H1 (cell line): ENCODE data around the gene KCTD7. TPM values are rescaled to one million over a fixed set of nuclear protein-coding genes. Genes with fewer than 3 reads are reported as not detected.

Experiments
- CTCF ChIA-PET: fragments of 300-600 bp; sonication (Branson Sonifier 250); formaldehyde crosslinking; loops from one replicate; lab custom pipeline; 2021; ENCODE audit not compliant: partially characterized antibody; lab: Charles Lee
- POLR2A ChIA-PET: fragments of 300-600 bp; sonication (Branson Sonifier 250); formaldehyde crosslinking; loops from one replicate; lab custom pipeline; 2021; ENCODE audit warnings: inconsistent platforms; ENCODE audit not compliant: partially characterized antibody; lab: Charles Lee
- DNase-seq, 2 experiments: peaks; one replicate each; pipeline versions ENCODE4 v3.0.0 to v3.0.0-alpha.2; 2010 to 2022; ENCODE audit warnings: low spot score in 2 of 2, low read depth in 1 of 2, mixed read lengths in 1 of 2
- FAIRE-seq: peaks from 2 replicates; lab custom pipeline; 2011; peaks lifted over from hg19 to GRCh38; lab: Jason Lieb, UNC
- H2AFZ ChIP-seq: 2 replicates; pipeline ENCODE4 v1.8.1; 2012; ENCODE audit warnings: low read length, inconsistent platforms
- H2AK5ac ChIP-seq: 2 replicates; pipeline ENCODE4 v1.6.1; 2013; ENCODE audit warnings: low read depth, low read length
- H2BK120ac ChIP-seq: replicated peaks from 2 replicates; pipeline ENCODE3; 2013; ENCODE audit warnings: low read depth, low read length, inconsistent platforms
- H2BK12ac ChIP-seq: 2 replicates; pipeline ENCODE4 v1.6.1; 2013; ENCODE audit warnings: low read depth, low read length
- H2BK15ac ChIP-seq: 2 replicates; pipeline ENCODE4 v1.6.1; 2013; ENCODE audit warnings: low read length
- H2BK20ac ChIP-seq: 2 replicates; pipeline ENCODE4 v1.6.1; 2013; ENCODE audit warnings: low read length
- H2BK5ac ChIP-seq: 2 replicates; pipeline ENCODE4 v1.6.1; 2013; ENCODE audit warnings: low read depth, low read length
- H3K14ac ChIP-seq: 2 replicates; pipeline ENCODE4 v1.6.1; 2013; ENCODE audit warnings: inconsistent platforms; ENCODE audit not compliant: insufficient read length
- H3K18ac ChIP-seq: 2 replicates; pipeline ENCODE4 v1.6.1; 2013; ENCODE audit warnings: low read length; ENCODE audit errors: extremely low read depth
- H3K23ac ChIP-seq: 2 replicates; pipeline ENCODE4 v1.6.1; 2013; ENCODE audit warnings: inconsistent platforms; ENCODE audit not compliant: insufficient read length
- H3K23me2 ChIP-seq: 2 replicates; pipeline ENCODE4 v1.6.1; 2013; ENCODE audit warnings: low read depth, low read length
- H3K27ac ChIP-seq: 2 replicates; pipeline ENCODE4 v1.6.1; 2011; ENCODE audit warnings: low read depth, low read length, inconsistent platforms
- H3K27me3 ChIP-seq, 4 experiments: replicated peaks in 1 of 4; 1 replicate in 1 of 4; 2 replicates in 3 of 4; pipeline versions ENCODE4 v1.6.1 to v1.8.1; 2011 to 2013; ENCODE audit warnings: low read length in 3 of 4, mild to moderate bottlenecking in 3 of 4, inconsistent platforms in 2 of 4, mixed read lengths in 2 of 4, moderate library complexity in 1 of 4; ENCODE audit not compliant: control insufficient read depth in 3 of 4, insufficient read depth in 3 of 4; ENCODE audit errors: extremely low read depth in 1 of 4
- H3K36me3 ChIP-seq, 4 experiments: 2 replicates each; pipeline versions ENCODE4 v1.6.1 to v1.8.1; 2011 to 2013; ENCODE audit warnings: mild to moderate bottlenecking in 4 of 4, low read length in 3 of 4, moderate library complexity in 2 of 4, control low read depth in 1 of 4, inconsistent platforms in 1 of 4; ENCODE audit not compliant: insufficient read depth in 4 of 4, control insufficient read depth in 2 of 4
- H3K4ac ChIP-seq: replicated peaks from 2 replicates; pipeline ENCODE3; 2013; ENCODE audit warnings: low read length, low read depth, mixed read lengths, inconsistent platforms; ENCODE audit not compliant: insufficient read length
- H3K4me1 ChIP-seq, 4 experiments: replicated peaks in 1 of 4; 1 replicate in 1 of 4; 2 replicates in 3 of 4; pipeline versions ENCODE4 v1.6.1 to v1.8.1; 2011 to 2013; ENCODE audit warnings: low read length in 3 of 4, inconsistent platforms in 2 of 4, mixed read lengths in 1 of 4; ENCODE audit not compliant: insufficient read depth in 4 of 4, control insufficient read depth in 3 of 4
- H3K4me2 ChIP-seq, 2 experiments: 2 replicates each; pipeline versions ENCODE4 v1.6.1 to v1.8.1; 2011 to 2013; ENCODE audit warnings: low read depth in 2 of 2, low read length in 2 of 2, control low read depth in 1 of 2, inconsistent platforms in 1 of 2, mild to moderate bottlenecking in 1 of 2; ENCODE audit not compliant: insufficient read depth in 1 of 2
- H3K4me3 ChIP-seq, 4 experiments: fragments of 200-600, 300-600 bp in 1 of 4; sonication (generic), shearing (Covaris generic), sonication (Bioruptor Twin) in 1 of 4; 2 replicates each; pipeline versions ENCODE4 v1.5.1 to v1.8.1; 2011 to 2016; ENCODE audit warnings: low read length in 4 of 4, low read depth in 3 of 4, control low read depth in 2 of 4, inconsistent platforms in 2 of 4, mild to moderate bottlenecking in 2 of 4, mixed read lengths in 1 of 4, moderate library complexity in 1 of 4; ENCODE audit not compliant: insufficient read depth in 2 of 4; ENCODE audit errors: extremely low read depth in 1 of 4
- H3K56ac ChIP-seq: replicated peaks from 2 replicates; pipeline ENCODE3; 2013; ENCODE audit warnings: low read depth, mild to moderate bottlenecking, mixed read lengths, low read length, inconsistent platforms; ENCODE audit not compliant: insufficient read length
- H3K79me1 ChIP-seq: 2 replicates; pipeline ENCODE4 v1.6.1; 2013; ENCODE audit warnings: low read depth, low read length, control low read depth
- H3K79me2 ChIP-seq, 2 experiments: 2 replicates each; pipeline versions ENCODE4 v1.6.1 to v1.8.1; 2012 to 2013; ENCODE audit warnings: low read length in 2 of 2, mild to moderate bottlenecking in 2 of 2, inconsistent platforms in 1 of 2; ENCODE audit not compliant: insufficient read depth in 2 of 2, control insufficient read depth in 1 of 2
- H3K9ac ChIP-seq, 4 experiments: replicated peaks in 1 of 4; 1 replicate in 1 of 4; 2 replicates in 3 of 4; pipeline versions ENCODE4 v1.6.1 to v1.8.1; 2011 to 2013; ENCODE audit warnings: low read depth in 3 of 4, low read length in 3 of 4, control low read depth in 2 of 4, mild to moderate bottlenecking in 2 of 4, moderate library complexity in 2 of 4, inconsistent platforms in 1 of 4; ENCODE audit errors: extremely low read depth in 1 of 4
- H3K9me3 ChIP-seq, 2 experiments: 2 replicates each; pipeline versions ENCODE4 v1.6.1 to v1.8.1; 2012 to 2013; ENCODE audit warnings: mild to moderate bottlenecking in 2 of 2, moderate library complexity in 2 of 2, control low read depth in 1 of 2, inconsistent platforms in 1 of 2, low read depth in 1 of 2, low read length in 1 of 2, mixed read lengths in 1 of 2; ENCODE audit not compliant: insufficient read depth in 2 of 2
- H4K20me1 ChIP-seq, 2 experiments: replicated peaks in 1 of 2; 2 replicates each; pipeline versions ENCODE3 to v1.8.1; 2011 to 2013; ENCODE audit warnings: inconsistent platforms in 2 of 2, low read length in 2 of 2, mild to moderate bottlenecking in 1 of 2; ENCODE audit not compliant: insufficient read depth in 2 of 2, control insufficient read depth in 1 of 2
- H4K5ac ChIP-seq: 2 replicates; pipeline ENCODE4 v1.6.1; 2013; ENCODE audit warnings: low read length, low read depth, mixed read lengths, inconsistent platforms; ENCODE audit not compliant: insufficient read length
- H4K8ac ChIP-seq: 2 replicates; pipeline ENCODE4 v1.8.0; 2013; ENCODE audit warnings: mild to moderate bottlenecking, moderate library complexity, low read length, inconsistent platforms; ENCODE audit not compliant: insufficient read depth; ENCODE audit errors: extremely low read depth
- H4K91ac ChIP-seq: replicated peaks from 2 replicates; pipeline ENCODE3; 2013; ENCODE audit warnings: low read length, mixed read lengths, inconsistent platforms; ENCODE audit not compliant: insufficient read length
- SIX5 ChIP-seq: IDR thresholded peaks from 2 replicates; pipeline ENCODE4 v1.6.1; 2011; ENCODE audit warnings: mild to moderate bottlenecking, low read depth, low read length
- WGBS, 2 experiments: shearing (Covaris generic) in 1 of 2; methylation state at CpG; one replicate each; pipeline versions ENCODE4 v1.1.6 to v1.1.7; 2013 to 2015; ENCODE audit warnings: low lambda C conversion rate in 2 of 2, mixed read lengths in 2 of 2, inconsistent platforms in 1 of 2, low coverage in 1 of 2, missing lambda C conversion rate in 1 of 2; ENCODE audit not compliant: insufficient replicate concordance in 2 of 2, insufficient coverage in 1 of 2, insufficient read length in 1 of 2; ENCODE audit errors: extremely low coverage in 1 of 2, missing lambda C conversion rate in 1 of 2; 5-methylcytosine and 5-hydroxymethylcytosine counted together
- polyA plus RNA-seq, 7 experiments: library from polyadenylated mRNA; depleted of rRNA in 3 of 7; stranded (reverse) in 5 of 7; unstranded in 2 of 7; fragments of >200 nt in 5 of 7; fragments of 200-250 nt in 2 of 7; gene quantifications; 1 replicate in 5 of 7; 2 replicates in 1 of 7; 4 replicates in 1 of 7; pipeline versions ENCODE4 v1.2.1 to v1.2.3, GENCODE V29; 2011 to 2013; ENCODE audit warnings: missing spikeins in 2 of 7, mixed read lengths in 2 of 7
- total RNA-seq: library from RNA; stranded (reverse); fragmentation: NEBNext Ultra II Directional; extraction: Animal tissue kit (Norgen Biotek cat#: 25700); gene quantifications from 2 replicates; pipeline ENCODE4 v1.2.1, GENCODE V29; 2021

KCTD7 gene
- total and polyA plus RNA-seq, 2 of the 8 experiments (the other 6 are each of a cell fraction or from before 2014, with no cell fraction given) = 8.6 to 11.9 TPM

DNA sequence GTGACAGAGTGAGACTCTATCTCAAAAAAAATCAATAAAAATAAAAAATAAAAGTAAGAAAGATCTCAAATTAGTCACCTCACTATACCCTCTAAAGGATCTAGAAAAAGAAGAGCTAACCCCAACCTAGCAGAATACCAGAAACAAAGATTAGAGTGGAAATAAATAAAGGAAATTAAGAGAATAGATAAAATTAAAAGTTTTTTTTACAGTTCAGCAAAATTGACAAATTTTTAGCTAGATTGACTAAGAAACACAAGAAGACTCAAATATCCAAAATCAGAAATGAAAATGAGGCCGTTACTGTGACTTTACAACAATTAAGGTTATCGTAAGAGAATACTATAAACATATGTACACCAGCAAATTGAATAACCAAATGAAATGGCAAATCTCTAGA, 29.1 kb downstream of the KCTD7 start:
- Histone ChIP-seq H3K79me2 (peaks cover 7 to 45% of the 10 kb centered on the region in 2 experiments), H2BK20ac (no peak overlapping the region), H2BK15ac (no peak overlapping the region), H4K5ac (no peak overlapping the region), H3K14ac (no peak overlapping the region), H2AFZ (no peak overlapping the region), H3K23me2 (no peaks in the 10 kb centered on the region; the same call in 1 of the 2 replicates), H3K27me3 (no peaks in the 10 kb centered on the region), H3K27ac (no peak overlapping the region), H2BK12ac (no peak overlapping the region), H2BK5ac (no peak overlapping the region), H3K23ac (no peak overlapping the region), H3K9me3 (peaks cover 0 to 3% of the 10 kb centered on the region in 2 experiments; a peak in 1 of 4 replicates), H3K56ac (no peak overlapping the region), H4K20me1 (peaks cover 0 to 6% of the 10 kb centered on the region in 2 experiments), H3K18ac (no peak overlapping the region), H3K9ac (no peak overlapping the region), H4K91ac (no peak overlapping the region), H3K4me2 (no peak overlapping the region), H2AK5ac (no peak overlapping the region), H3K79me1 (peaks cover 10% of the 10 kb centered on the region), H3K4ac (no peak overlapping the region), H3K4me3 (no peak overlapping the region), H3K36me3 (no peaks in the 10 kb centered on the region; a peak in 3 of 8 replicates), H4K8ac (no peak overlapping the region), H3K4me1 (peaks cover 0 to 4% (median 2%) of the 10 kb centered on the region in 4 experiments; a peak in 2 of 7 replicates), H2BK120ac (no peak overlapping the region)
- POLR2A ChIA-PET = interaction anchor here (1.2 to 1.6 kb wide), 3 partner anchors 8 to 100 kb away, joined by 3 to 4 read pairs (median 4); no protein-coding TSS in a partner anchor
- WGBS, 2 experiments = 98% methylated on average over 2 of the region's 2 CpGs; no CpG with 5 or more reads in 1 of the 2 experiments
- FAIRE-seq (no peak), DNase-seq (no peak)
- CTCF ChIA-PET = interaction anchor here (0.9 to 1.2 kb wide), 2 partner anchors 11 to 100 kb away, joined by 3 read pairs; no protein-coding TSS in a partner anchor
- TF ChIP-seq SIX5 = no peak
